GM06990 (cell line): Measurements from ENCODE around the gene RSKR.
A peak's percentile ranks its signal among the peaks of the same experiment; 100 is the strongest.
"Not testable (repeated sequence)": the region's sequence is repeated elsewhere in the genome, so short reads cannot be mapped to it uniquely, and the experiment has no call there.

Experiments
- DNase-seq: peaks from one replicate; pipeline ENCODE4 v3.0.0-alpha.2; 2011; ENCODE audit not compliant: insufficient read length; ENCODE audit errors: extremely low read depth
- H3K27me3 ChIP-seq: replicated peaks from 2 replicates; pipeline ENCODE4 v1.6.0; 2011; ENCODE audit warnings: low read length; ENCODE audit not compliant: control insufficient read depth, insufficient read depth
- H3K36me3 ChIP-seq: 2 replicates; pipeline ENCODE4 v1.5.1; 2011; ENCODE audit warnings: low read length; ENCODE audit not compliant: control insufficient read depth, insufficient read depth
- H3K4me3 ChIP-seq: replicated peaks from 2 replicates; pipeline ENCODE4 v1.5.1; 2011; ENCODE audit warnings: low read depth, mild to moderate bottlenecking, control low read depth, low read length
- CTCF ChIP-seq: IDR thresholded peaks from 2 replicates; pipeline ENCODE4 v1.5.1; 2011; ENCODE audit warnings: low read length, control low read depth, mild to moderate bottlenecking, inconsistent platforms; ENCODE audit not compliant: insufficient read depth, poor library complexity, severe bottlenecking

Gene RSKR

DNA sequence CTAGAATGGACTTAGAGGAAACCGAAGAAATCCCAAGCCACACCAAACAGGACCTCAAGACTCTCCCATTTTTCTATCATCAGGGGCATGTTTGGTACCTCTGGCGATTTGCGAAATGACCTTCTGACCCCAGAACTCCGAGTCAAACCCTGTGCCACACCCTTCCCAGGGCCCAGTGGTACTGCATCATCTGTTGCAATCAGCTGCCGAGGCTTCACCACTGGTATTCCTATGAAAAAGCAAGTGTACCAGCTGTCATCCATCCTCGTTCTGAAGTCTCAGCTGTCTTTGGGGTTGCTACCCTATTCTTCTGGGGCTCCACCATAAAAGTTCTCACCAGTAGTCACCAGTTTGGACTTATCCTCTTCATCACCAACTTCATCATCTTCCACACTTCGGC is 2.3 kb upstream of the RSKR start:
- H3K4me3 ChIP-seq: no peak overlapping the region
- TF ChIP-seq CTCF: no peak
- DNase-seq: no peak
- H3K27me3 ChIP-seq: no peaks in the 10 kb centered on the region
- H3K36me3 ChIP-seq: peaks cover 40% of the 10 kb centered on the region

GRCh38 chr17:28615260-28615940 is 1.4 kb upstream of the RSKR start:
- no peak for TF ChIP-seq CTCF
- Histone ChIP-seq H3K36me3 (peaks cover 38% of the 10 kb centered on the region), H3K27me3 (no peaks in the 10 kb centered on the region)

DNA sequence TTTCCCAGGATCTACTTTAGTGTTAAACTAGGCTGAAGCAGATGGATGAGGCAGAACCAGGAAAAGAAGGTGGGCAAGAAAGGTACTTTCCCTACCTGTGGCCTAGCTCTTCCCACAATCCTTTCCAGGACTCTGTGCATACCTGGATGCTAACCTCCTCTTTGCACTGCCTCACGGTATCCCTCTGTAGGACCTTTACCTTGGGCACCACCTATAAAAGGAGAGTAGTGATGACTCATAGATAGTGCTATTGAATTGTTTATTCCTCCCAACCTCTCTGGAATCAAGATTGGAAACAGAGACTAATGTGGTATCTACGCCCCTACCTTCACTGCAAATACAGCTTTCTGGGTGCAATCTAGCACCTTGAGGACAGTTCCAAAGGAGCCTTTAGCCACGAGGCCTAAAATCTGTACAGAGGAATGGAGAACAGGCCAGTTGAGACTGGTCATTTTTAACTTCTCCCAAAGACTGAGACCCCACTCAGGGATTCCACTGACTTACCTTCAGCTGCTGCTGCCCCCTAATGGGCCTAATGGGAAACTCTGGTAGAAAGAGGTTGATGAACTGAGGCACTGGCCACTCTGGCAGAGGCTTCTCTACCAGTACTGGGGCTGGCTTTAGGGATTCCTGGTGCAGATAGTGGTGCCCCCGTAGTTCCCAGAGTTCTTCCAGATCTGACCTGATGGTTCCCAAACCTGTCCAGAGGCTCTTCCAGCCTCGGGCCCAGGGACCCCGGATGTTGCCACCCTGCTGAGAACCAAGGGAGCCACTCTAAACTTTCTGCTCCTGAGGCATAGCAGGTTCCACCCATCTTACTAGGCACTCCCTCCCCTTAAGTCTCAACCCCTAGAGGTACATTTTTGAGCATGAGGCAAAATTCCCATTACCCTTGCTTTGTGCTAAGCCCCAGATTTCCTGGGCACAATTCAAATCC is 781 bp downstream of the RSKR start:
- Histone ChIP-seq H3K36me3 (peaks cover 27% of the 10 kb centered on the region), H3K27me3 (no peaks in the 10 kb centered on the region), H3K4me3 (no peak overlapping the region)
- TF ChIP-seq CTCF: peak; percentile 76
- DNase-seq: no peak

More at GRCh38 chr17:28615260-28615940, 1.4 kb upstream of the RSKR start:
- no peak overlapping the region for H3K4me3 ChIP-seq
- no peak for DNase-seq

DNA sequence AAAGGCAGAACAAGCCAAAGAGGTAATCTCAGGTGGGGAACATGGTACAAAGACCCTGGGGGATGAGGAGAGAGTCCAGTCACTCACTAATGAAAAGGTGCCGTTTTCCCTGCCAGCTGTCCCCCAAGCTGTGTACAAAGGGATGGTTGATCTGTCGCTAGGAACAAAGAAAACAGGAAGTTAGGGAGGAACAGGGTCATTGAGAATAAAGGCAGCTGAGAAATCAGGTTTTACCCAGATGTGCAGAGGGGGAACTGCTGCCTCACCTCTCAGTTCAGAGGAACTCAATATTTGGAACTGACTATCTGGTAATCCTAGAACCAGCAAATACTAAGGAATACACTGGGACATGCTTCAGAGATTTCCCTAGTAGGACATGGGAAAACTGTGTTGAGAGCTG is 1.5 kb downstream of the RSKR start:
- no peak for DNase-seq
- H3K36me3 ChIP-seq: peaks cover 27% of the 10 kb centered on the region
- H3K4me3 ChIP-seq: no peak overlapping the region
- H3K27me3 ChIP-seq: no peaks in the 10 kb centered on the region
- no peak for TF ChIP-seq CTCF

- H3K36me3 ChIP-seq: peaks cover 16% of the 10 kb centered on the region
- DNase-seq: no peak
- no peak overlapping the region for H3K4me3 ChIP-seq
- TF ChIP-seq CTCF: no peak
- H3K27me3 ChIP-seq: no peaks in the 10 kb centered on the region
These were observed 3.6 kb downstream of the RSKR start for GRCh38 chr17:28610376-28610775.

GRCh38 chr17:28604031-28604430 is 10.0 kb downstream of the RSKR start:
- H3K4me3 ChIP-seq, H3K27me3 ChIP-seq, DNase-seq, H3K36me3 ChIP-seq: not testable (repeated sequence)
